GM19238 (cell line): Measurements from ENCODE around the gene TINAGL1.

Experiments
- DNase-seq: peaks from one replicate; pipeline ENCODE4 v3.0.0; 2011; ENCODE audit warnings: low spot score; ENCODE audit not compliant: insufficient read length

Gene TINAGL1

GRCh38 chr1:31567956-31568570 is 8.3 kb upstream of the TINAGL1 start:
- DNase-seq = no peak

DNA sequence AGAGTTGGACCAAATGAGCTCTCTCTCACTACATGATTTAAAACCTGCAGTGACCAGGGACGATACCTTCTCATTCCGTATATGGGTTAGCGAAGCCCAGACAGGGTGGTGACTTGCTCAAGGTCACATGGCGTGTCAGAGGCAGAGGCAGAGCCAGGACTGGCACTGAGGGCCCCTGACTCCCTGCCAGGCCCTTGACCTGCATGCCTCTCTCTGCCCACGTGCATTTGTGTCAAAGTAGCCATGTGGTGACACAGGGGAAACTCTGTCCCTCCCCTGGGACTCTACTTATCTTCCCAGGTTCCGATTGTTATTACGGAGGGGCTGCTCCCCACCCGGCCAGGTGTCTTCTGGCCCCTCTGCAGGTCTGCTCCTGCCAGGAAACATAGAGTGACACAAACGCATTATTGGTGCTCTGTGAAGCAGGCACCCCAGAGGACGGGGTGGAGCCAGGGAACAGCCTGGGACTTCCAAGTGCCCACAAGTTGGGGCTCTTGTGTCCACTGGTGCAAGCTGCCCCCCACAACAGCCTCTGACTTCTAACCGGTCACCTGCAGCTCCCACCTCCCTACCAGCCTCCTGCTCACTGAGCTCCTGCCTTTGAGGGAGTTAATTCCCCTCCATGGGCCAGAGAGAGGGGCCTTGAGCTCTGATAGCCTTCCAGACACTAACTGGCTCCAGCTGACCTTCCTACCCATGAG is 7.3 kb upstream of the TINAGL1 start:
- no peak for DNase-seq

DNA sequence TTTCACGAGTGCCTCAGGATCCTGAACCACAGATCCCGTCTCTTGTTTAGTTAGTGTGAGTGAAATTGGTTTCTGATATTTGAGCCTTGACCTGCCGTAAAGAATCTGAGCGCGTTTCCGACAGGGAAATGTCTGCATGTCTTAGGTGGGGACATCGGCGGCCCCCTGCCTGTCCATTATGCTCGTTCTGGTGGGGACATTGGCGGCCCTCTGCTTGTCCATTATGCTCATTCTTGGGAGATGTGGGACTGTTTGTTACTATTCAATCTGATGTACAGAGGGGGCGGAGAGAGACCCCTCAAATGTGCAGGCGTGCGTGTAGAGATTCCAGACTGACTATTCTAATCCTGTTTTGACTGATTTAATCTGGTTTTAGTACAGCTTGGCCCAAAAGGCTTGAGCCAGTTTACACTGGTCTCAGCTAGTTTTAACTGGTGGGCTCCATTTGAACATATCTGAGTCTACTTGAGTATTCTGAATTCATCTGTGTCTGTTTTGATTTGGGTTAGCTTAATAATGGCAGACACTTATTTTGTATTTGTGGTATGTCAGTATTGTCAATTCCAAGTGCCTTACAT is 6.6 kb upstream of the TINAGL1 start:
- no peak for DNase-seq

DNA sequence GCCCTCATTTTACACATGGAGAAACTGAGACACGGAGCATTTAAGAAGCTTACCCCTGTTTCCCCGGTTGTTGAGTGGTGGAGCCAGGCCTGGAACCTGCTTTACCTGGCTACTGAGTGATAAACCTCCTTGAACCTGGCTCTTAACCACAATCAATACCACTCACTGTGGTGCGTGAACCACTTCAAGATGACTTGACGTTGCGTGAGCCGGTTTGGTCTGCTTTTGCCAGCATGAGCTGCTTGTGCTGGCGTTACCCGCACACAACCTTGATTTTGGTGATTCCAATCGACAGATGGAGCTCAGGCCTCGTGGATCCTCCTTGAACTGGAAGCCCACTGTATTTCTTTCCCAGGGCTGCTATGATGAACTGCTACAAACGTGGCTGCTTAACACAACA is 6.1 kb upstream of the TINAGL1 start:
- no peak for DNase-seq

DNA sequence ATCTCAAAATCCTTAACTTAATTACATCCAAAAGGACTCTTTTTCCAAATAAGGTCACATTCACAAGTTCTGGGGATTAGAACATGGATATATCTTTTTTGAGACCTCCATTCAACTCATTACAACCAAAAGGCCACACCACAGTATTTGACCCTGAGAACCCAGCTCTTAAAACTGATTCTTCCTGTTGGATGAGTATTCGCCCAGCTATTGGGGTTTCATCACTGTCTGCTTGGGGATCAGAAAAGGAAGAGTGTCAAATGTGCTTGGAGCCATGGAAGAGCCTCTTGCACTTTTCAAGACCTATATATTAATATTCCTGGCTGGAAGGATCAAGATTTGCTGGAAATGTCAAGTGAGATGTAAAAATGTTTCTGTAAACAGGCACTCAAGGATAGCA is 5.4 kb upstream of the TINAGL1 start:
- DNase-seq = no peak

- DNase-seq = no peak
Measured at GRCh38 chr1:31571340-31572295, 4.7 kb upstream of the TINAGL1 start.

GRCh38 chr1:31572323-31573104 is 3.8 kb upstream of the TINAGL1 start:
- no peak for DNase-seq

DNA sequence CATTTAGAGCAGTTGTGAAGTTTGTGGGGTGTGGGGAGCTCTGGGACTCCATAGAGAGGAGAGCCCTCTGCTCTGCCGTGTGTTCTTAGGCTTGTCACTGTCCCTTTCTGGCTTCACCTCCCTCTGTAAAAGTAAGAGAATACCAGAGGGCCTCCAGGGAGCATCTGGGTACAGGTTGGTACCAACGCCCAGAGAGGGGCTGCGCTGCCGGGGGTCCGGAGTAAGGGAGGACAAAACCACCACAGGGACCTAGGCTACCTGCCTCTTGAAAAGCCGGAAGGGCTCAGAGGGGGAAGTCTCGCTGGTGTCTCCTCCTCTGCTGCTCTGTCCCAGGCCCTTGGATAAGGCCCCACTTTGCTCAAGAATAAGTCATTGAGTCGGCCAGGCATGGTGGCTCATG is 3.1 kb upstream of the TINAGL1 start:
- no peak for DNase-seq

- DNase-seq = no peak
Measured at GRCh38 chr1:31574749-31575368, 1.5 kb upstream of the TINAGL1 start.

- no peak for DNase-seq
Measured at GRCh38 chr1:31575369-31576140, 760 bp upstream of the TINAGL1 start.

- no peak for DNase-seq
Measured at GRCh38 chr1:31576743-31577455, 584 bp downstream of the TINAGL1 start.

GRCh38 chr1:31577515-31578192 is 1.3 kb downstream of the TINAGL1 start:
- no peak for DNase-seq

DNA sequence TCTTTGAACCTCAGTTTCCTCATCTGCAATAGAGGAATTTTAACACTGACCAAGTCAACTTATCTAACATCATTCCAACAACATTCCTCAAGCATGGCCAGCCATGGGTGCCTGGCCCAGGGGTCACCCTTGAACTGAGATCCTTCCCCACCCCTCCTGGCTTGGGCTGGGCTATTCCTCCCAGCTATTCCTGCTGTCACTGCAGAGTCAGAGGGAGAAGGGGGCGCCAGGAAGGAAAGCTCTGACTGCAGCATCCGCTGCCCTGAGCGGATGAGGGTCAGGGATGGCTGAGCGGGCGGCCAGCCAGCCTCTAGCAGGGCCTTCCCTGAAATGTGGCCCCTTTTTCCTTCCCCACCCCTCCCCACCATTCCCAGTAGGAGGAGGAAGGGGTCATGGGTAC is 3.1 kb downstream of the TINAGL1 start:
- DNase-seq = no peak

GRCh38 chr1:31580513-31580870 is 4.2 kb downstream of the TINAGL1 start:
- no peak for DNase-seq

DNA sequence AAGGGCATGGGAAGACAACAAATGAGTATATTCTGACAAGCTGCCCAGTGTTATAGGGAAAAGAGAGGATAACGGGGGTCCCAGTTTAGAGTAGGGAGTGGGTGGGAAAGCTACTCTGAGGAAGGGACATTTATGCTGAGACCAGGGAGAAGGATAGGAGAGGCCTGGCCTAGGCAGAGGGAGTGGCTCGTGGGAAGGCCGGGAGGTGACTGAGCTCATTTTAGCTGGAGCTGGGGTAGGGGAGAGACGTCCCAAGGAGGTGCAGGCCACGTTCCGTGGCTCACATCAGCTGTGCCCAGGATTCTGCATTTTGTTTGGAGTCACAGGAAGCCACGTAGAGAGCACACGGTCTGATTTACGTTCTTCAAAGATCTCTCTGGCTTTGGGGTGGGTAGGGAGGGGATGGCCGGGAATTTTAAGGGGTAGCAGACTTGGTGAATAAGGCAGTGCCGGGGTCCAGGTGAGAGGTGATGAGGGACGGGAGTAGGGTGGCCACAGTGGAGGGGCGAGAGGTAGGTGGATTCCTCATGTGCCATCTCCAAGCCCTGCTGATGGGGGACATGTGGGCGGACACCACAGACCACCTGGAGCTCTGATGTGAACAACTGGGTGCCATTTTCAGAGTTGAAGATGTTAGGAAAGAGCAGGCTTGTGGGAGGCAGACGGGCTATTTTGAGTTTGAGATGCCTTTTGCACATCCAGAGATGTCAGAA is 4.7 kb downstream of the TINAGL1 start:
- no peak for DNase-seq

GRCh38 chr1:31581821-31582810 is 5.8 kb downstream of the TINAGL1 start:
- DNase-seq = no peak
